Duodenal mucosa (tissue), 2 donors: Measurements from ENCODE around the gene FURIN.
A peak's percentile ranks its signal among the peaks of the same experiment; 100 is the strongest.
"Not testable (repeated sequence)": the region's sequence is repeated elsewhere in the genome, so short reads cannot be mapped to it uniquely, and the experiment has no call there.

ENCODE experiments used
- H3K27ac ChIP-seq: one replicate; pipeline ENCODE4 v1.7.0; 2013; ENCODE audit warnings: low read depth, low read length
- H3K27me3 ChIP-seq, 2 donors: one replicate each; pipeline ENCODE4 v1.7.0; 2013; ENCODE audit warnings: low read length in 2 of 2, control low read depth in 1 of 2; ENCODE audit not compliant: insufficient read depth in 2 of 2, control insufficient read depth in 1 of 2
- H3K36me3 ChIP-seq, 2 donors: one replicate each; pipeline ENCODE4 v1.7.0; 2013; ENCODE audit warnings: low read length in 2 of 2, control low read depth in 1 of 2; ENCODE audit not compliant: insufficient read depth in 2 of 2, control insufficient read depth in 1 of 2
- H3K4me1 ChIP-seq, 2 donors: one replicate each; pipeline ENCODE4 v1.7.0; 2013; ENCODE audit warnings: low read length in 2 of 2, control low read depth in 1 of 2; ENCODE audit not compliant: insufficient read depth in 2 of 2, control insufficient read depth in 1 of 2
- H3K4me3 ChIP-seq, 2 donors: one replicate each; pipeline ENCODE4 v1.7.0; 2013; ENCODE audit warnings: low read length in 2 of 2, low read depth in 1 of 2
- H3K9ac ChIP-seq, 2 donors: one replicate each; pipeline ENCODE4 v1.7.0; 2013; ENCODE audit warnings: low read length in 2 of 2, low read depth in 1 of 2
- H3K9me3 ChIP-seq, 2 donors: one replicate each; pipeline ENCODE4 v1.7.0; 2013; ENCODE audit warnings: low read length in 2 of 2, control low read depth in 1 of 2; ENCODE audit not compliant: control insufficient read depth in 1 of 2

FURIN gene

GRCh38 chr15:90889736-90890456 is 21.5 kb downstream of the FURIN start:
- no peak overlapping the region for H3K4me3 ChIP-seq
- H3K4me1 ChIP-seq = peaks cover 7 to 17% of the 10 kb centered on the region in 2 donors
- peaks cover 6 to 31% of the 10 kb centered on the region in 2 donors for H3K36me3 ChIP-seq
- H3K9me3 ChIP-seq = no peaks in the 10 kb centered on the region
- H3K9ac ChIP-seq = no peak overlapping the region
- H3K27ac ChIP-seq = no peak overlapping the region
- no peaks in the 10 kb centered on the region for H3K27me3 ChIP-seq

- peaks cover under 1 to 9% of the 10 kb centered on the region in 2 donors for H3K4me1 ChIP-seq
- H3K9ac ChIP-seq = no peak overlapping the region
- no peaks in the 10 kb centered on the region for H3K27me3 ChIP-seq
- H3K9me3 ChIP-seq = no peaks in the 10 kb centered on the region
- no peak overlapping the region for H3K4me3 ChIP-seq
- peaks cover 6 to 37% of the 10 kb centered on the region in 2 donors for H3K36me3 ChIP-seq
- H3K27ac ChIP-seq = no peak overlapping the region
Observed at GRCh38 chr15:90890839-90891238, 22.5 kb downstream of the FURIN start.

GRCh38 chr15:90891346-90891949 is 23.1 kb downstream of the FURIN start:
- no peak overlapping the region for H3K9ac ChIP-seq
- peaks cover 0 to 3% of the 10 kb centered on the region in 2 donors for H3K4me1 ChIP-seq
- H3K27me3 ChIP-seq = no peaks in the 10 kb centered on the region
- H3K9me3 ChIP-seq = no peaks in the 10 kb centered on the region
- no peak overlapping the region for H3K27ac ChIP-seq
- no peak overlapping the region for H3K4me3 ChIP-seq
- peaks cover 6 to 37% of the 10 kb centered on the region in 2 donors for H3K36me3 ChIP-seq

- Histone ChIP-seq H3K9me3 (no peaks in the 10 kb centered on the region), H3K27me3 (no peaks in the 10 kb centered on the region), H3K9ac (no peak overlapping the region), H3K4me3 (no peak overlapping the region), H3K4me1 (no peaks in the 10 kb centered on the region), H3K36me3 (peaks cover 6 to 37% of the 10 kb centered on the region in 2 donors), H3K27ac (no peak overlapping the region)
Observed at GRCh38 chr15:90892023-90892422, 23.6 kb downstream of the FURIN start.

GRCh38 chr15:90892498-90893174 is 24.2 kb downstream of the FURIN start:
- Histone ChIP-seq H3K27ac (no peak overlapping the region), H3K9ac (no peak overlapping the region), H3K9me3 (no peaks in the 10 kb centered on the region), H3K4me3 (no peak overlapping the region), H3K36me3 (peaks cover 6 to 37% of the 10 kb centered on the region in 2 donors), H3K4me1 (no peaks in the 10 kb centered on the region), H3K27me3 (no peaks in the 10 kb centered on the region)

GRCh38 chr15:90893175-90894090 is 25.0 kb downstream of the FURIN start:
- H3K4me3 ChIP-seq = no peak overlapping the region
- H3K4me1 ChIP-seq = no peaks in the 10 kb centered on the region
- H3K27me3 ChIP-seq = no peaks in the 10 kb centered on the region
- no peaks in the 10 kb centered on the region for H3K9me3 ChIP-seq
- peaks cover 6 to 37% of the 10 kb centered on the region in 2 donors for H3K36me3 ChIP-seq
- no peak overlapping the region for H3K27ac ChIP-seq
- H3K9ac ChIP-seq = no peak overlapping the region

- H3K4me3 ChIP-seq = no peak overlapping the region
- no peaks in the 10 kb centered on the region for H3K4me1 ChIP-seq
- H3K27ac ChIP-seq = no peak overlapping the region
- H3K27me3 ChIP-seq = no peaks in the 10 kb centered on the region
- H3K9ac ChIP-seq = no peak overlapping the region
- H3K36me3 ChIP-seq = peaks cover 1 to 28% of the 10 kb centered on the region in 2 donors
- no peaks in the 10 kb centered on the region for H3K9me3 ChIP-seq
Observed at GRCh38 chr15:90895571-90896117, 27.3 kb downstream of the FURIN start.

- H3K4me1 ChIP-seq = not testable (repeated sequence)
Observed at GRCh38 chr15:90897131-90897655, 28.8 kb downstream of the FURIN start.

GRCh38 chr15:90901175-90902039 is 33.0 kb downstream of the FURIN start:
- Histone ChIP-seq H3K27ac (no peak overlapping the region), H3K27me3 (no peaks in the 10 kb centered on the region), H3K4me1 (peaks cover 14 to 15% of the 10 kb centered on the region in 2 donors), H3K36me3 (peaks cover 12 to 17% of the 10 kb centered on the region in 2 donors), H3K4me3 (peak overlapping the region; percentile 65 to 76), H3K9me3 (no peaks in the 10 kb centered on the region), H3K9ac (peak overlapping the region; percentile 61 to 80)

More at GRCh38 chr15:90897131-90897655, 28.8 kb downstream of the FURIN start:
- H3K9me3 ChIP-seq, H3K27ac ChIP-seq, H3K27me3 ChIP-seq, H3K9ac ChIP-seq, H3K4me3 ChIP-seq: not testable (repeated sequence)
- H3K36me3 ChIP-seq = peaks cover 0 to 23% of the 10 kb centered on the region in 2 donors
